ENCODE measurements around the gene CDHR5.

GRCh38 chr11:627308-627576, 2.5 kb upstream of the CDHR5 start:
- no peak for TF ChIP-seq POLR2A (IDR thresholded peaks at IDR 0.05)
- TF ChIP-seq, protein P1, sequence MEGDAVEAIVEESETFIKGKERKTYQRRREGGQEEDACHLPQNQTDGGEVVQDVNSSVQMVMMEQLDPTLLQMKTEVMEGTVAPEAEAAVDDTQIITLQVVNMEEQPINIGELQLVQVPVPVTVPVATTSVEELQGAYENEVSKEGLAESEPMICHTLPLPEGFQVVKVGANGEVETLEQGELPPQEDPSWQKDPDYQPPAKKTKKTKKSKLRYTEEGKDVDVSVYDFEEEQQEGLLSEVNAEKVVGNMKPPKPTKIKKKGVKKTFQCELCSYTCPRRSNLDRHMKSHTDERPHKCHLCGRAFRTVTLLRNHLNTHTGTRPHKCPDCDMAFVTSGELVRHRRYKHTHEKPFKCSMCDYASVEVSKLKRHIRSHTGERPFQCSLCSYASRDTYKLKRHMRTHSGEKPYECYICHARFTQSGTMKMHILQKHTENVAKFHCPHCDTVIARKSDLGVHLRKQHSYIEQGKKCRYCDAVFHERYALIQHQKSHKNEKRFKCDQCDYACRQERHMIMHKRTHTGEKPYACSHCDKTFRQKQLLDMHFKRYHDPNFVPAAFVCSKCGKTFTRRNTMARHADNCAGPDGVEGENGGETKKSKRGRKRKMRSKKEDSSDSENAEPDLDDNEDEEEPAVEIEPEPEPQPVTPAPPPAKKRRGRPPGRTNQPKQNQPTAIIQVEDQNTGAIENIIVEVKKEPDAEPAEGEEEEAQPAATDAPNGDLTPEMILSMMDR (IDR thresholded peaks at IDR 0.05) = no peak

All from ovary (tissue), 3 donors.